ES-I3 (cell line): Measurements from ENCODE around the gene RNGTT.

ENCODE experiments used
- H3K36me3 ChIP-seq: 2 replicates; pipeline ENCODE4 v1.6.1; 2013; ENCODE audit warnings: mild to moderate bottlenecking, low read length, control low read depth, moderate library complexity; ENCODE audit not compliant: insufficient read depth
- H3K4me1 ChIP-seq: 2 replicates; pipeline ENCODE4 v1.6.1; 2013; ENCODE audit warnings: mild to moderate bottlenecking, control low read depth, low read length; ENCODE audit not compliant: insufficient read depth
- H3K9ac ChIP-seq: 2 replicates; pipeline ENCODE4 v1.6.1; 2013; ENCODE audit warnings: low read depth, mild to moderate bottlenecking, low read length, moderate library complexity
- H3K9me3 ChIP-seq: 2 replicates; pipeline ENCODE4 v1.6.1; 2013; ENCODE audit warnings: mild to moderate bottlenecking, low read length, moderate library complexity; ENCODE audit not compliant: control insufficient read depth, insufficient read depth

Gene RNGTT

DNA sequence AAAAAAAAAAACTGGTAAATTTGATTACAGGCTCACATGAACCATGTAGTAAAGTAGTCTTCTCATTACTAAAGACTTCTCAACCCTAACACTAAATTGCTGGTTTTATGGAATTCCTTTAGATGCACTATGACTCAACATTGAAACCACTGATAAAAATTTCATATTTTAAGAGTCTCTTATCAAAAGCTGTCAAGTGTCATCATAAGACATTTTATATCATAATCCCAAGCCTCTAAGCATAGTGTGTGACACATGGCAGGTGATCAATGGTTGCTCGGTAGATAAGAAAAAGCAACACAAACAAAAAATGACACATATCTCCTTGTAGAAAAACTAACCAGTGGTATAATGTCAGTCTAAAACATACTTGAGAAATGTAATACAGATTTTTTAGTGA lies 258.4 kb downstream of the RNGTT start:
- Histone ChIP-seq H3K9me3 (no peaks in the 10 kb centered on the region), H3K4me1 (no peaks in the 10 kb centered on the region), H3K9ac (no peak overlapping the region), H3K36me3 (no peaks in the 10 kb centered on the region)

DNA sequence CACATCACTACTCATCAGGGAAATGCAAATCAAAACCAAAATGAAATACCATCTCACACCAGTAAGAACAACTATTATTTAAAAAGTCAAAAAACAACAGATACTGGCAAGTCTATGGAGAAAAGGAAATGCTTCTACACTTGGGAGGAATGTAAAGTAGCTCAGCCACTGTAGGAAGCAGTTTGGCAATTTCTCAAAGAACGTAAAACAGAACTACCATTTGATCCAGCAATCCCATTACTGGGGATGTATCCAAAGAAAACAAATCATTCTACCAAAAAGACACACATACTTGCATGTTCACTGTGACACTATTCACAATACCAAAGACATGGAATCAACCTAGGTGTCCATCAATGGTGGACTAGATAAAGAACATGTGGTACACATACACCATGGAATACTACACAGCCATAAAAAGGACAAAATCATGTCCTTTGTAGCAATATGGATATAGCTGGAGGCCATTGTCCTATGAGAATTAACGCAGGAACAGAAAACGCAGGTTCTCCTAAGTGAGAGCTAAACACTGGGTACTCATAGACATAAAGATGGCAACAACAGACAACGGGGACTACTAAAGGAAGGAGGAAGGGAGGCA lies 260.4 kb downstream of the RNGTT start:
- Histone ChIP-seq H3K9me3 (no peaks in the 10 kb centered on the region), H3K9ac (no peak overlapping the region), H3K4me1 (no peaks in the 10 kb centered on the region), H3K36me3 (no peaks in the 10 kb centered on the region)

DNA sequence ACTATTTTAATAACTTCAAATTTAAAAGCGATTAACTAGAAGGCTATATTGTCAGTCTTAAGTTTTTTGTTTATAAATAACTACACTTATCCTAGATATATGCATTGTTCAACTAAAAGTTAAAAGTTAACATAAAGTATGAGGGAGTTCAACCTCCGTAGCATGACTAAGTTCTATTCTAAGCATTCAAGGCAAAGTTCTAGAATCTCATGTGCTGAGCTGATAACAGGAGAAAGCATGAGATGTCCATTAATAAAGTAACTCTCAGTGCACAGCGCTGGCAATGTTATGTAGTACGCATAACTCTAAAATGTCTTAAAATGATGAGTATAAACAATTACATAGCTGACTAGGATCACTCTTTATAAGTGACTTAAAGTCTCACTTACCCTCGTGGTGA lies 264.8 kb downstream of the RNGTT start:
- H3K9ac ChIP-seq, result no peak overlapping the region

DNA sequence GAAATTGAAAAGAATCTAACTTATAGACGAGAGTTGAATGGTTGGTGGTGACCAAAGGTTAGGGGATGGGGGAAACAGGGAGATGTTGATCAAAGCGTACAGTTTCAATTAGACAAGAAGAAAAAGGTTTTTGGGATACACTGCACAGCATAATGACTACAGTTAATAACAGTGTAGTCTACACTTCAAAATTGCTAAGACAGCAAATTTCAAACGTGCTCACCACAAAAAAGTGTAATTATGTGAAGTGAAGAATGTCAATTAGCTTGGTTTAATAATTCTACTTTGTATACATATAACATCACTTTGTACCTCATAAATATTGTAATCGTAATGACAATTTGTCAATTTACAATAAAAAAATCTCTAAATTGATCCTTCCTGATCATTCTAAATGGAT lies 267.5 kb downstream of the RNGTT start:
- H3K4me1 ChIP-seq, result no peaks in the 10 kb centered on the region
- H3K9ac ChIP-seq, result no peak overlapping the region
- H3K36me3 ChIP-seq, result no peaks in the 10 kb centered on the region
- H3K9me3 ChIP-seq, result no peaks in the 10 kb centered on the region

More for the DNA sequence above, 264.8 kb downstream of the RNGTT start:
- Histone ChIP-seq H3K36me3 (no peaks in the 10 kb centered on the region), H3K4me1 (no peaks in the 10 kb centered on the region), H3K9me3 (no peaks in the 10 kb centered on the region)

DNA sequence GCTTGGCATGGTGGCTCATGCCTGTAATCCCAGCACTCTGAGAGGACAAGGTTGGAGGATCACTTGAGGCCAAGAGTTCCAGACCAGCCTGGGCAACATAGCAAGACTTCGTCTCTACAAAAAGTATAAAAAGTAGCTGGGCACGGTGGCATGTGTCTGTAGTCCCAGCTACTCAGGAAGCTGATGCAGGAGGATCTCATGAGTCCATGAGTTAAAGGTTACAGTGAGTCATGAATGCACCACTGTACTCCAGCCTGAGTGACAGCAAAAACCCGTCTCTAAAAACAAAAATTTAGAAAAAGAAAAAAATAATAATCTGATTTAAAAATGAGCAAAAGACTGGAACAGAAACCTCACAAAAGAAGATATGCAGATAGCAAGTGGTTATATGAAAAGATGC lies 279.7 kb downstream of the RNGTT start:
- Histone ChIP-seq H3K9ac (no peak overlapping the region), H3K9me3 (no peaks in the 10 kb centered on the region), H3K4me1 (no peaks in the 10 kb centered on the region)

DNA sequence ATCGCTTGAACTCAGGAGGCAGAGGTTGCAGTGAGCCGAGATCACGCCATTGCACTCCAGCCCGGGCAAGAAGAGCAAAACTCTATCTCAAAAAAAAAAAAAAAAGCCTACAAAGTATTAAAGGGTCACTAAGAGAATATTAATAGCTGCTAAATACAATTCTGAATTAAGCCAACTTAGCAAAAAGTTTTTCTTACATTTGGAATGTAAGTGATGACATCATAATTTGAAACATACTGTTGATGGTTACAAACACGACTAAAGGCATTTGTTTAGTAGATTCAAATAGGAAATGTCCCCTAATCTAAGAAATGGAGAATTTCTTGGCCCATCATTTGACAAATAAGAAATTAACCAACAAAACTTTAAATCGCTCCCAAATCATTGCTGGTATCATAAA lies 282.8 kb downstream of the RNGTT start:
- H3K4me1 ChIP-seq, result no peaks in the 10 kb centered on the region
- no peak overlapping the region for H3K9ac ChIP-seq
- H3K36me3 ChIP-seq, result no peaks in the 10 kb centered on the region
- H3K9me3 ChIP-seq, result no peaks in the 10 kb centered on the region

More for the DNA sequence above, 279.7 kb downstream of the RNGTT start:
- H3K36me3 ChIP-seq, result no peaks in the 10 kb centered on the region; the same call in 1 of the 2 replicates

DNA sequence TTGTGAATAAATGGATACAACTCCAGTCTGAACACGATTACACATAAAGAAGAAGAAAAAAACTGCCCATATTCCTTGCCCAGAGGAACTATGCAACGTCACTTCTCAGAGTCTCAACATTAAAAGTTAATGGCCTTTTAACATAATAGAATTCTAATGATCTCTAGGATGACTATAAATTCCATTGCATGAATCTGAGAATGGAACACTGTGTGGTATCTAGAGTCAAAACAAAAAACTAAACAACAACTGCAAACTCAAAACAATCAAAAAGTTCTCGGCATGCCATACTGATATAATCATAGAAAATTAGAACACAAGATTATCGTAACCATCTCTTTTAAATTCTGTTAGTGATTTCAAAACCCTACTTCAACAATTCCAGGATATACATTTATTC lies 283.6 kb downstream of the RNGTT start:
- Histone ChIP-seq H3K9me3 (no peaks in the 10 kb centered on the region), H3K36me3 (no peaks in the 10 kb centered on the region), H3K4me1 (no peaks in the 10 kb centered on the region), H3K9ac (no peak overlapping the region)

DNA sequence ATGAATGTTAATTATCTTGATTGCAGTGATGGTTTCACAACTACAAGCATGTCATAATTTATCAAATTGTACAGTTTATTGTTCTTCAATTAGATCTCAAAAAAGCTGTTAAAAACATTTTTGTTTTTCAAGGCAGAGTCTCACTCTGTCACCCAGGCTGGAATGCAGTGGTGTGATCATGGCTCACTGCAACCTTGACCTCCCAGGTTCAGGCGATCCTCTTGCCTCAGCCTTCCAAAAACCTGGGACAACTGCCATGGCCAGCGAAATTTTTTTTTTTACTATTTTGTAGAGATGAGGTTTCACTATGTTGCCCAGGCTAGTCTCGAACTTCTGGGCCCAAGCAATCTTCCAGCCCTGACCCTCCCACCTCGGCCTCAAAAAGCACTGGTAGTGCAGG lies 286.1 kb downstream of the RNGTT start:
- H3K36me3 ChIP-seq, result no peaks in the 10 kb centered on the region
- no peaks in the 10 kb centered on the region for H3K4me1 ChIP-seq
- no peak overlapping the region for H3K9ac ChIP-seq
- no peaks in the 10 kb centered on the region for H3K9me3 ChIP-seq

DNA sequence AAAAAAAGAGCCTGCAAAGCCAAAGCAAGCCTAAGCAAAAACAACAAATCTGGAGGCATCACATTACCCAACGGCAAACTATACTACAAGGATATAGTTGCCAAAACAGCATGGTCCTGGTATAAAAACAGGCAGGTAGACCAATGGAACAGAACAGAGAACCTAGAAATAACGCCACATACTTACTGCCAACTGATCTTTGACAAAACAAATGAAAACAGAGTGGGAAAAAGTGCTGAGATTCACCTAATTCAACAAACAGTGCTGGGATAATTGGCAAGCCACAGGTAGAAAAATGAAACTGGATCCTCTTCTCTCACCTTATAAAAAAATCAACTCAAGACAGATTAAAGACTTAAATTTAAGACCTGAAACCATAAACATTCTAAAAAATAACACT lies 291.8 kb downstream of the RNGTT start:
- Histone ChIP-seq H3K4me1 (no peaks in the 10 kb centered on the region), H3K36me3 (no peaks in the 10 kb centered on the region; the same call in 1 of the 2 replicates), H3K9me3 (peaks cover 3% of the 10 kb centered on the region), H3K9ac (no peak overlapping the region)

DNA sequence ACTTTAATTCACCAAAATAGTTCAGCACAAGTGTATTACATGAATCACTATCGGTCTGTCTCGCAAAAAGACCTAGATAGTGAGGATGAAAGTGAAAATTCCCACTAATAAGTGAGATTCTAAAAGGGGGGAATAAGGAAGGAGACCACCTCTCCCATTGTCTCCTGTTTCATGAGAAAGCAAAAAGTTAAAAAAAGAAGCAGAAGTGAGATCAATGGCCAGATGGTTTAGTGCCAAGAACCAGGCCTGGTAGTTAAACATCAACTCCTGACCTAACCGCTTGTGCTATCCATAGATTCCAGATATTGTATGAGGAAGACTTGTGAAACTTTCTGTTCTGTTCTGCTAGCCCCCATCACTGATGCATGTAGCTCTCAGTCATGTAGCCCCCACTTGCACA lies 293.0 kb downstream of the RNGTT start:
- Histone ChIP-seq H3K36me3 (no peaks in the 10 kb centered on the region; the same call in 1 of the 2 replicates), H3K4me1 (no peaks in the 10 kb centered on the region), H3K9ac (no peak overlapping the region), H3K9me3 (peaks cover 3% of the 10 kb centered on the region)

DNA sequence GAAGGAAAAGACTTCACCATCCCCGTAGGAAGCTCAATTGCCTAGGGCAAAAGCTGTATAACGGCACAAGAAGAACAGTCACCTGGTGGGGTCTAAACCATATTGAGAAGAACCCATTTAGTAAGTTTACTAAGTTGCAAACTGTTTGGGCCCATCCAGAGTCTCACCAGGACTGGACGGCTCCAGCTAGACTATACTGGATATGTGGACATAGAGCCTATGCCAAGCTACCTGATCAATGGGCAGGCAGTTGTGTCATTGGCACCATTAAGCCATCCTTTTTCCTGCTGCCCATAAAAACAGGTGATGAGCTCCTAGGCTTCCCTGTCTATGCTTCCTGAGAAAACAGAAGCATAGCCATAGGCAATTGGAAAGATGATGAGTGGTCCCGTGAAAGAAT lies 293.9 kb downstream of the RNGTT start:
- H3K9me3 ChIP-seq, result peaks cover 3% of the 10 kb centered on the region

DNA sequence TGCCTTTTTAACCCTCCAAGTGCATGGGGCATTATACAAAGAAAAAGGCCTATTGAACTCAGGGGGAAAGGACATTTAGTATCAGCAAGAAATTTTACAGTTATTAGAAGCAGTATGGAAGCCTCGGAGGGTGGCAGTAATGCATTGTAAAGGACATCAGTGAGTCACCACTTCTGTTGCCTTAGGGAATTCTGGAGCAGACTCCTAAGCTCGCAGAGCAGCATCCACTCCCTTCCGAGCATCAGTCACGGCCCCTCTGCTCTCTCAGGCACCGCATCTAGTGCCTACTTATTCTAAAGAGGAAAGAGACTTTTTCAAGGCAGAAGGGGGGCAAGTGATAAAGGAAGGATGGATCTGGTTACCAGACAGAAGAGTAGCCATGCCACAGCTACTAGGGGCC lies 296.5 kb downstream of the RNGTT start:
- no peak overlapping the region for H3K9ac ChIP-seq
- peaks cover 8% of the 10 kb centered on the region for H3K9me3 ChIP-seq
- no peaks in the 10 kb centered on the region for H3K4me1 ChIP-seq
- H3K36me3 ChIP-seq, result no peaks in the 10 kb centered on the region; the same call in 1 of the 2 replicates

More for the DNA sequence above, 293.9 kb downstream of the RNGTT start:
- Histone ChIP-seq H3K9ac (no peak overlapping the region), H3K4me1 (no peaks in the 10 kb centered on the region), H3K36me3 (no peaks in the 10 kb centered on the region; the same call in 1 of the 2 replicates)

DNA sequence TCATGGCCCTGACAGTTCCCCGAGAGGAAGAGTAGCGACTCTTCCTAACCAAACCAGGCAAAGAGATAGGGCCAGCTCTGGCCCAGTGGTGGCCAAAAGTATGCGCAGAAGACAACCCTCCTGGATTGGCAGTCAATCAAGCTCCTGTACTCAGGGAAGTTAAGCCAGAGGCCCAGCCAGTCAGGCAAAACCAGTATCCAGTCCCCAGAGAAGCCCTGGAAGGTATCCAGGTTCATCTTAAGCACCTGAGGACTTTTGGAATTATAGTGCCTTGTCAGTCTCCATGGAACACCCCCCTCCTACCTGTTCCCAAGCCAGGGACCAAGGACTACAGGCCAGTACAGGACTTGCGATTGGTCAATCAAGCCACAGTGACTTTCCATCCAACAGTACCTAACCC lies 298.3 kb downstream of the RNGTT start:
- Histone ChIP-seq H3K4me1 (no peaks in the 10 kb centered on the region), H3K9ac (no peak overlapping the region), H3K36me3 (no peaks in the 10 kb centered on the region; the same call in 1 of the 2 replicates), H3K9me3 (peaks cover 5% of the 10 kb centered on the region)

DNA sequence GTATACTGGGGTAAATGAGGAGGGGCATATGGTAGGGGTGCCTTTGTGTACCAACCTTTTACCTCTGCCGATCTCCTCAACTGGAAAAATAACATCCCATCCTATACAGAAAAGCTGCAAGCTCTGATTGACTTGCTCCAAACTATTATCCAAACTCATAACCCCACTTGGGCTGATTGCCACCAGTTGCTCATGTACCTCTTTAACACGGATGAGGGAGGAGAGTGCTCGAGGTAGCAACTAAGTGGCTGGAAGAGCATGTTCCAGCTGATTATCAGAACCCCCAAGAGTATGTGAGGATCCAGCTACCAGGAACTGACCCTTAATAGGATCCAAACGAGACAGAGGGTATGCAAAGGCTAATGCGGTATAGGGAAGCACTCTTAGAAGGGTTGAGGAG lies 299.6 kb downstream of the RNGTT start:
- peaks cover 5% of the 10 kb centered on the region; the same call in 1 of the 2 replicates for H3K9me3 ChIP-seq
- no peaks in the 10 kb centered on the region; the same call in 1 of the 2 replicates for H3K36me3 ChIP-seq
- H3K9ac ChIP-seq, result no peak overlapping the region
- H3K4me1 ChIP-seq, result no peaks in the 10 kb centered on the region

DNA sequence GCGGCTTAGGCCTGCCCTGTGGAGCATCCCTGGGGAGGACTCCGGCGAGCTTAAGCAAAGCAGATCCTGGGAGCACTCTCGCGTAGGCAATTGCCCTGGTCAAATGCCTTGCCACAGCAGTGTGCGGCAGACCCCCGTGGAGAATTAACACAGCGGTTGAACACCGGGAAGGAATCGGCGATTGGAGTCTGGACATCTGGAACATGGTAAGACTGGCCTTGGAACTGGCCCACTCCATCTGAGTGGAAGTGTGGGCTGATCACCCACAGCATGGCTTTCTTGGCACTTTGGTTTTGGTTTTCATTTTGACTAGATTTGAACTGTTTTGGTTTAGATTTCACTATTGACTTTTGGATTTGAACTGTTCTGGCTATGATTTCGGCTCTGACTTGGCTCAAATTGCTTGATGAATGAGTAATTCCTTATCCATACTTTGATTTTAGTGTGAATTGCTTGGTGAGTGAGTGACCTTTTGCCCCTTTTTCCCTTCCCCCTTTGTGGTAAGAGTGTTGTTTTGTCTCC lies 300.7 kb downstream of the RNGTT start:
- Histone ChIP-seq H3K4me1 (no peaks in the 10 kb centered on the region), H3K36me3 (no peaks in the 10 kb centered on the region; the same call in 1 of the 2 replicates), H3K9ac (no peak overlapping the region), H3K9me3 (peaks cover 5% of the 10 kb centered on the region; the same call in 1 of the 2 replicates)
